Epithelial cell of esophagus (primary cell): ENCODE measurements around the gene LRMDA.

Experiments
- DNase-seq: peaks from one replicate; pipeline ENCODE4 v3.0.0; 2010; ENCODE audit warnings: low read depth
- H3K4me3 ChIP-seq: 2 replicates; pipeline ENCODE4 v1.5.1; 2011; ENCODE audit warnings: mild to moderate bottlenecking, low read length, control low read depth
- TF ChIP-seq, protein P1 (sequence below): IDR thresholded peaks from 2 replicates; pipeline ENCODE4 v1.5.1; 2011; ENCODE audit warnings: low read depth, mild to moderate bottlenecking, low read length, control low read depth, inconsistent platforms; ENCODE audit not compliant: insufficient read depth; ENCODE audit errors: missing control alignments

Gene LRMDA

DNA sequence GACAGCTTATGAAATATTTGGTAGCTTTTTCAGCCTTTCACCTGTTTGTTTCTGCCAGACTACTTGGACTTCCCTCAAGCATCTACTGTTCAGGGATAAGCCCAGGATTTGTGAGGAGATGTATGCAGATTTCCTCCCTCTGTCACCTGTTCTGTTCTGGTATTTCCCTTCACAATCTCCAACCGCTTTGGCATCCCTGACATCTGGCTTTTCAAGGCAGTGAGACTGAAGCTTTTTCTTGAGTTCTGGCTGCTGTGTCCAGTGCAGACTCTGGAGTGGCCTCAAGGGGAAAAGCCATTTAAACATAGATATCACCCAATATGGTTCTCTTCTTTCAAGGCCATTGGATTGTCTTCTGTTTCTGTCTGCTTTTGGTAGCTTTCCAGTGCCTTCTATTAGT is 369.7 kb downstream of the LRMDA start:
- H3K4me3 ChIP-seq = no peak overlapping the region
- no peak for DNase-seq
- TF ChIP-seq, protein P1, sequence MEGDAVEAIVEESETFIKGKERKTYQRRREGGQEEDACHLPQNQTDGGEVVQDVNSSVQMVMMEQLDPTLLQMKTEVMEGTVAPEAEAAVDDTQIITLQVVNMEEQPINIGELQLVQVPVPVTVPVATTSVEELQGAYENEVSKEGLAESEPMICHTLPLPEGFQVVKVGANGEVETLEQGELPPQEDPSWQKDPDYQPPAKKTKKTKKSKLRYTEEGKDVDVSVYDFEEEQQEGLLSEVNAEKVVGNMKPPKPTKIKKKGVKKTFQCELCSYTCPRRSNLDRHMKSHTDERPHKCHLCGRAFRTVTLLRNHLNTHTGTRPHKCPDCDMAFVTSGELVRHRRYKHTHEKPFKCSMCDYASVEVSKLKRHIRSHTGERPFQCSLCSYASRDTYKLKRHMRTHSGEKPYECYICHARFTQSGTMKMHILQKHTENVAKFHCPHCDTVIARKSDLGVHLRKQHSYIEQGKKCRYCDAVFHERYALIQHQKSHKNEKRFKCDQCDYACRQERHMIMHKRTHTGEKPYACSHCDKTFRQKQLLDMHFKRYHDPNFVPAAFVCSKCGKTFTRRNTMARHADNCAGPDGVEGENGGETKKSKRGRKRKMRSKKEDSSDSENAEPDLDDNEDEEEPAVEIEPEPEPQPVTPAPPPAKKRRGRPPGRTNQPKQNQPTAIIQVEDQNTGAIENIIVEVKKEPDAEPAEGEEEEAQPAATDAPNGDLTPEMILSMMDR = no peak

DNA sequence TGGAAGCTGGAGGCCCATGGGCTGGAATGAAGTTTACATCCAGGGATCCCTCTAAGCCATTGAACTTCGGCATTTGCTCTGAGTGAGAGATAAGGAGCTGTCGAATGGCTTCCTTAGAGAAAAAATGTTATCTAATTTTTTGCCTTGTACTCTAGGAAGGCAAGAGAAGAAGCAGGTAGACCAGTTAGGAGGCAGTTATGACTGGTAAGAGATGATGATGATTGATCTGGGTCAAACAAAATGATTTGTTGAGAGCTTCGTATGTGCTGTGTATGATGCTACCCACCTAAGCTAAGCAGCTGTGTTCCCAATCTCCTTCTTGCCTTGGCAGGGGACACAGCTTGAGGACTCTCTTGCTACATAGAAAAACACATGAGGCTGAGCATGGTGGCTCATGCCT is 370.2 kb downstream of the LRMDA start:
- TF ChIP-seq, protein P1 = no peak
- DNase-seq = no peak
- H3K4me3 ChIP-seq = no peak overlapping the region

DNA sequence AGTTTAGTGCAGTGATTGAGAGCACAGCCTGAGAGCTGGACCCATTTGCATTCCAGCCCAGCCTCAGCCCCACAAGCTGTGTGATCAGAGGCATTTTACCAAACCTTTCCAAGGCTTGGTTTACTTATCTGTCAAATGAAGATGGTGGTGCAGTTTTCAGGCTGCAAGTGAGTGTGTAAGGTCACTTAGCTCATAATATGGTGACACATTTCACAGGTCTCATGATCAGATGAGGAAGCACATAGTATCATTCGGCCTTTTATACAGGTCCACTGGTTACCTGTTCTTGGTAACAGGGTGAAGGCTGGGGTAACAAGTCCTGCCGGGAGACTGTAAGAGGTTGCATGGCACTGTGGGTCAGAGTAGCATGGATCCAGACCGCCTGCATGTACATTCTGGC is 371.7 kb downstream of the LRMDA start:
- no peak overlapping the region for H3K4me3 ChIP-seq
- TF ChIP-seq, protein P1 = no peak
- DNase-seq = no peak

DNA sequence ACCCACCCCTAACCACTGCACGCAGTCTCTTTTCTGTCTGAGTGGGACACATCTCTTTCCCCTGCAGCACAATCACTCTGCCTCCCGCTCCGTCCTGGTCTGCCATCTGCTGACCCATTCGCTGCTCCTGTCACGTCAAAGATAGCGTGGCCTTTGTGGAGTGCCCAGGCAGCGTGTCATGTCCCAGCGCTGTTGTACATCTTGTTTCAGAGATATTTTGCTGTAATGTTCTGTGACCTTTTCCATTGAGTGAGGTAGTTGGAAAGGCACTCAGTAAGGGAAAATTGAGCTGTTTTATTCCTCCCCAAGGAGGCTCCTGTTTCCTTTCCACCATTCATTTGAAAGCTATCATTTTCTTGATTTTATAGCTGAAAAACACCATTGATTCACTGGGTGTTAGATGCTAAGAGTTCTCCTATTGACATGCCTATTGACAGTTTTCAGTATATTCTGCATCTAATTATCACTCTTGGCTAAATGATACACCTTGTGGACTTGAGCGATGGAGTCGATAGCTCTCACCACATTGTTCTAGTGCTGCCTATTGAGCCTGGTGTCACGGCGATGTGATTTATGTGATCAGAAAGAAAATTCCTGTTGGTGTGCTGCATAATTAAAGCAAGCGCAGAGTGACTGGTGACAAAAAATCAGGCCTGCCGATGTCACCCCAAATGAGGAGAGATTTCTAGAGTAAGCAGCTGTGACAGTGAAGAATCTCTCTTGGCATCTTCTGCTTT is 372.6 kb downstream of the LRMDA start:
- no peak overlapping the region for H3K4me3 ChIP-seq
- no peak for DNase-seq
- TF ChIP-seq, protein P1 = no peak

DNA sequence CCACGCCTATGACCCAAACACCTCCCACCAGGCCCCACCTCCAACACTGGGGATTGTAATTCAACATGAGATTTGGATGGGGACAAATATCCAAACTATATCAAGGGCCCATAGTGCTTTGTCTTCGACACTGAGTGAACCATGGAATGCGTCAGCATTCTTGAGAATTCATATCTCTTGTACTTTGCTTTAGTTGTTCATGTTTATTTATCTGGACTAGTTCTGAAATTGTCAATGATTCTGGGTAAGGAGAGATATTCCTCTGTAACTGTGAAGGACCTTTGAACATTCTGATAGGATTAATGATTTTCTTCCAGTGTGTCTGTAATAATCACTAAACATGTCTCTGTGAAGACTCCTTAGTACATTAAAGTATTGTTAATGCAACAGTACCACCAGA is 374.8 kb downstream of the LRMDA start:
- no peak for DNase-seq
- TF ChIP-seq, protein P1 = no peak
- no peak overlapping the region for H3K4me3 ChIP-seq

DNA sequence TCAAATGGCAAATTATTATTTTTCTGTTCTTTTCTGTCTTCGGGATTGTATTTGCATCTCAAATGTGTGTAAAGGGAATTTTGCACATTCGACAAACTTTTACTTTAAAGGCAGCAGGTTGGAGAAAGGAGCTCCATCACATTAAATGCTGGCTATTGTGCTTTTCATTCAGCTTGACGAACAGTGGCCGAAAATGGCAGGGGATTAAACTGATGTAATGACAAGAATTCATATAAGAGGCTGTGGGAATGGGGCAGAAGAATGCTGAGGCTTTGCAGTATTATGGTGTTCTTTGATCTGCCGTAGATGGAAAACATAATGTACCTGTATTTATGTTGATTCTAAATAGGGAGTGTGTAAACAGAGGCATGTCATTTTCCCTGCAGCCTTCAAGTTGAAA is 376.0 kb downstream of the LRMDA start:
- H3K4me3 ChIP-seq = no peak overlapping the region
- DNase-seq = no peak
- TF ChIP-seq, protein P1 = no peak

DNA sequence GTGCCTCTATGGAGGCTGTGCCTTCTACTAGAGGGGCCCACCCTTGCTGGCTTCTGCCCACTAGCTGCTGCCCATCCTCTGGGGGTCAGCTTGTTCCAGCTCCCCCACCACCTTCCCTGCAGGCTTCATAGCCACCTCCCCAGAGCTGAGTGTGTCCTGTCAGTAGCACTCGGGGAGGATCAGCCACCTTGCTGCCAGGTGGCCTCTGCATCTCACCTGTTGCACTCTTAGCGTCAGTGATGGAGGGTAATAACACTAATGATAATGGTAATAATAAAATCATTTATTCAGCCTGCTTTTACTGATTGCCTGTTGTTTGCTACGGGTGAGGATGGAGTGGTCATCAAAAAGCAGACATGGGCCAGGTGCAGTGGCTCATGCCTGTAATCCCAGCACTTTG is 377.6 kb downstream of the LRMDA start:
- no peak overlapping the region for H3K4me3 ChIP-seq
- no peak for DNase-seq
- TF ChIP-seq, protein P1 = no peak
